ENCODE results near the gene KRTAP10-4.

KRTAP10-4 gene

DNA sequence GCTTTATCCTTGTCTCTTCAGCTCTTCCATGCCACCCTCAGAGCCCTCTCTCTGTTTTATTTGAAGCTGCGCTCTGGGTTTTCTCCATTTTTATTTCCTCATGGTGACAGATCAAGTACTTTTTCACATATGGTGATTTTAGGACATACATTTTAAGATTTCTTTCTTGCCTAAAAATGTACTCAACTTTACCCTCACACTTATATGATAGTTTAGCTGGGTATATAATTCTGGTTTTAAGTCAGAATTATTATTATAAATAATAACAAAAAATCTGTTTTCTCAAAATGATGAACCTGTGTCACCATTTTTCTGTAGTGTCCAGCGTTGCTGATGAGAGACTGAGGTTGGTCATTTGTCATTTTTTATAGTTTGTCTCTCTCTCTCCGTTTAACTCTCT is 7.6 kb downstream of the KRTAP10-4 start:
- in situ Hi-C loops (cut with MboI; ENCODE audit: low sequenced_read_pairs, unreplicated experiment) = no loop called here
- no peak for DNase-seq (ENCODE audit: low spot score)
- no peak for TF ChIP-seq CTCF (IDR thresholded peaks at IDR 0.05; ENCODE audit: borderline replicate concordance, control extremely low read depth, extremely low read depth, insufficient read depth, missing control alignments)

DNA sequence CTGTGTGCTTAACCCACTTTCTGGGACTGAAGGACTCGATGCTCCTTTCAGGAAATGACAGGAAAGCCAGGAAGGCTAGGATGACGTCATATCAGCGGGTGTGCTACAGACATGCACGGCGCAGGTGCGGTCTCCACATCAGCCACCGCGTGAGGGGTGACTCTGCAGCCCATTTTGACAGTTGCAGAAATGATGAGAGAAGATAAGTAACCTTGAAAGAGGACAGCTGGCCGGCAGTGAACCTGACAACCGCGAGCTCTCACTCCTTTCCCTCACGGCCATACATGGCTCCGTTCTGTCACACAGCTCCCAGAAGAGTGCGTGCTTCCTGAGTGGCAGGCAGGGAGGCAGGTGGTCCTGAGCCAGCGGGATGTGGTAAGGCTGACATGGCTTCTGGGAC is 8.5 kb downstream of the KRTAP10-4 start:
- TF ChIP-seq CTCF (IDR thresholded peaks at IDR 0.05; ENCODE audit: borderline replicate concordance, control extremely low read depth, extremely low read depth, insufficient read depth, missing control alignments) = no peak
- no peak for DNase-seq (ENCODE audit: low spot score)
- in situ Hi-C loops (cut with MboI; ENCODE audit: low sequenced_read_pairs, unreplicated experiment) = no loop called here

GRCh38 chr21:44583089-44583799 is 9.7 kb downstream of the KRTAP10-4 start:
- in situ Hi-C loops (cut with MboI; ENCODE audit: low sequenced_read_pairs, unreplicated experiment) = no loop called here
- no peak for DNase-seq (ENCODE audit: low spot score)
- TF ChIP-seq CTCF (IDR thresholded peaks at IDR 0.05; ENCODE audit: borderline replicate concordance, control extremely low read depth, extremely low read depth, insufficient read depth, missing control alignments) = no peak

- no peak for DNase-seq (ENCODE audit: low spot score)
- TF ChIP-seq CTCF (IDR thresholded peaks at IDR 0.05; ENCODE audit: borderline replicate concordance, control extremely low read depth, extremely low read depth, insufficient read depth, missing control alignments) = no peak
- in situ Hi-C loops (cut with MboI; ENCODE audit: low sequenced_read_pairs, unreplicated experiment) = no loop called here
Measured at GRCh38 chr21:44583800-44584147, 10.2 kb downstream of the KRTAP10-4 start.

DNA sequence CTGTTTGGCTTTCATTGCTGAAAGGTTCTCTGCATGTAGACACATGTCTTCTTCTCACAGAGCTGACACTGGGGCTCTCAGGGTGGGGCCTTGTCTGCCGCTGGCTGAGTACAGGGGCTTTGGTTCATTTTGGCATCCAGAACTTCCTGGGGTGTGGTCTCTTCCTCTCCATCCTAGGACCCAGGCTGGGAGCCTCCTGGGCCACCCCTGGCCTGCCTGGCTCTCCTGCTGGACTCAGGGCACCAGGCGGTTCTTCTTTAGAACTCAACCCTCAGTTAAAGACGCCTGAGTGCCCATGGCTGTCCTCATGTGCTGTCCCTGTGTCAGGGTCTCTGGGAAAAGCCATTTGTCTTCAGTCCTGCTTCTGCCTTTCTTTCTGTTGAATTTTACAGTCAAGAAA is 12.4 kb downstream of the KRTAP10-4 start:
- no peak for DNase-seq (ENCODE audit: low spot score)
- in situ Hi-C loops (cut with MboI; ENCODE audit: low sequenced_read_pairs, unreplicated experiment) = no loop called here
- TF ChIP-seq CTCF (IDR thresholded peaks at IDR 0.05; ENCODE audit: borderline replicate concordance, control extremely low read depth, extremely low read depth, insufficient read depth, missing control alignments) = no peak

DNA sequence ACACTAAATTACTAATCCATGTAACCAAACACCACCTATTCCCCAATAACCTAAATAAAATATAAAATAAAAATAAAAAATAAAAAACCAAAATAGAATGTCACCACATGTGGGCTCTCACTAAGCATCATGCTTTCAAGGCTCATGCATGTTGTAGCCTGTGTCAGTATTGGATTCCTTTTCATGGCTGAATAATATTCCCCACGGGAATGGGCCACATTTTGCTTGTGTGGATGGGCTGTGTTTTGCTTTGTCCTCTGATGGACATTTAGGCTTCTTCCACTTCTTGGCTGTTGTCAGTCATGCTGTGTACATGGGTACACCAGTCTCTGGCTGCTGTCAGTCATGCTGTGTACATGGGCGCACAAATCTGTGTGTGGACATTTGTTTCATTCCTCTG is 15.6 kb downstream of the KRTAP10-4 start:
- no peak for DNase-seq (ENCODE audit: low spot score)
- no peak for TF ChIP-seq CTCF (IDR thresholded peaks at IDR 0.05; ENCODE audit: borderline replicate concordance, control extremely low read depth, extremely low read depth, insufficient read depth, missing control alignments)
- in situ Hi-C loops (cut with MboI; ENCODE audit: low sequenced_read_pairs, unreplicated experiment) = no loop called here
